Stimulated activated effector memory CD8-positive, alpha-beta T cell treated with anti-CD3 and anti-CD28 coated beads, Interleukin-12 subunit alpha, Interleukin-12 subunit beta, amount 100 ng/mL, for 72 hours (primary cell): ENCODE measurements around the gene NCKAP5.

Experiments used
- ATAC-seq: fragments of 150-1000 bp; cut with Tn5 transposase; 2 replicates; pipeline ENCODE4 v1.10.0; 2021
- DNase-seq, 2 donors: peaks; one replicate each; pipeline ENCODE4 v3.0.0; 2021 to 2022; ENCODE audit warnings: low spot score in 2 of 2
- H3K27ac Mint-ChIP-seq: one replicate; pipeline ENCODE4 v1.8.0; 2022; ENCODE audit warnings: mild to moderate bottlenecking, mixed read lengths
- H3K36me3 Mint-ChIP-seq: one replicate; pipeline ENCODE4 v1.8.0; 2022; ENCODE audit warnings: mild to moderate bottlenecking, mixed read lengths
- H3K4me1 Mint-ChIP-seq: one replicate; pipeline ENCODE4 v1.8.0; 2022; ENCODE audit warnings: mixed read lengths
- H3K4me3 Mint-ChIP-seq: one replicate; pipeline ENCODE4 v1.8.0; 2022; ENCODE audit warnings: mild to moderate bottlenecking, mixed read lengths
- H3K9me3 Mint-ChIP-seq: one replicate; pipeline ENCODE4 v1.8.0; 2022; ENCODE audit warnings: mixed read lengths

The NCKAP5 gene

GRCh38 chr2:133110201-133110600, 458.1 kb downstream of the NCKAP5 start:
- Mint-ChIP-seq H3K4me1 (no peaks in the 10 kb centered on the region), H3K36me3 (no peaks in the 10 kb centered on the region), H3K27ac (no peak overlapping the region), H3K9me3 (peaks cover 8% of the 10 kb centered on the region), H3K4me3 (no peak overlapping the region)
- DNase-seq (no peak), ATAC-seq (no peak)

- no peak for DNase-seq
Measured at GRCh38 chr2:133109772-133110171, 458.5 kb downstream of the NCKAP5 start.

DNA sequence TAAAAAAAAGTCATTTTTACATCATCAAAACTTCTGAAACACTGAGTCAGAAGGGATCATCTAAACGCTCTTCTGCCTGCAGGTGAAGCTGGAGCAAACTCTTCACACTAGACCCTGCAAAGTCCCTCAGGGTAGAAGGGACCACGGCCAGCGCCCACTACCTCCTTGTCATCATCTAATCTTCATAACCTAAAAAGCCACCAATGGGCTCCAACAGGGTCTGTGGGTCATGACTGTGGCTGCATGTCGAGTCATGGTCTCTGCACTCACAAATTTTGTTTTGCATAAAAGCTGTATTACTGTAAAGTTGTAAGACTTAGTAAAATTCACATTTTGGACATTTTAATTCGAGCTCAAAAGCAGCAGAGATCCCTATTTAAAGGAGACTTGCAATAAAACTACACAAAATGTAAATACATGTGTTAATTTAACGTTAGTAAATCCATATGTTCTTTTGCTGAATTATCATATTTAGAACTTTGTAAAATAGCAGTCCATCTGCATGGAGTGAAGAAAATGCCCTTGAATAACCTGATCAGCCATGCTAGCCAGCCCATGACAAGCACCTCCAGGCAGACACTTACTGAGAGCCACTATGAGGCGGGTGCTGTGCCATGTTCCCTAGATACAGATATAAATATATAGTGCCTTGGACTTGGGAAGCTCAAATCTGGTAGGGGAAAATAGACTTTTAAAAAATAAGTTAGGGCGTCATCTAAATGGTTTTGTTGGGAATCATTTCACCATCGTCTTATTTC, 461.0 kb downstream of the NCKAP5 start:
- Mint-ChIP-seq H3K9me3 (peaks cover 11% of the 10 kb centered on the region), H3K36me3 (no peaks in the 10 kb centered on the region), H3K4me1 (no peaks in the 10 kb centered on the region), H3K4me3 (no peak overlapping the region), H3K27ac (no peak overlapping the region)
- ATAC-seq (no peak), DNase-seq (no peak)

More at GRCh38 chr2:133109772-133110171, 458.5 kb downstream of the NCKAP5 start:
- no peak for ATAC-seq
- no peaks in the 10 kb centered on the region for H3K36me3 Mint-ChIP-seq
- no peak overlapping the region for H3K4me3 Mint-ChIP-seq
- no peak overlapping the region for H3K27ac Mint-ChIP-seq
- H3K9me3 Mint-ChIP-seq: peaks cover 11% of the 10 kb centered on the region
- H3K4me1 Mint-ChIP-seq: no peaks in the 10 kb centered on the region

DNA sequence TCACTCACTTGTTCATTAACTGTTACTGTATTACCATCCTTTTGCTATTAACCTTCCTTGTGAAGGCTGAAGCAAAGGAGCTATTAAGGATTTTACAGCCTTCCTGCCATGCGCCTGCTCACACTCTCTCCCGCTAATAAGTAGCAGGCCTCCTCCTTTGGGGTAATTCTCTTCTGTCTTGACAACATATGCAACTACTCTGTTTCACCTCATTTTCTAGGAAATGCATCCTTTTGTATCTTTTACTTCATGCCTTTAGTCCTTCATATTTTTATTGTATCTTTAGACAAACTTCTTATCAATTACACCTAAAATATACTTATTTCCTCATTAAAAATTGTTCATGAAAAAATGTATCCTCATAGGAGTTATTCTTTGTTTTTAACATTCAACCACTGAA, 463.4 kb downstream of the NCKAP5 start:
- Mint-ChIP-seq H3K4me3 (no peak overlapping the region), H3K36me3 (no peaks in the 10 kb centered on the region), H3K4me1 (no peaks in the 10 kb centered on the region), H3K27ac (no peak overlapping the region), H3K9me3 (peaks cover 11% of the 10 kb centered on the region)
- ATAC-seq (no peak), DNase-seq (no peak)

- Mint-ChIP-seq H3K9me3 (peaks cover 4% of the 10 kb centered on the region), H3K36me3 (no peaks in the 10 kb centered on the region), H3K4me3 (no peak overlapping the region), H3K4me1 (no peaks in the 10 kb centered on the region), H3K27ac (no peak overlapping the region)
- no peak for ATAC-seq
- DNase-seq: no peak
Measured at GRCh38 chr2:133098787-133099186, 469.5 kb downstream of the NCKAP5 start.

- H3K36me3 Mint-ChIP-seq: no peaks in the 10 kb centered on the region
- no peaks in the 10 kb centered on the region for H3K4me1 Mint-ChIP-seq
- DNase-seq (no peak), ATAC-seq (no peak)
- H3K4me3 Mint-ChIP-seq: no peak overlapping the region
- H3K27ac Mint-ChIP-seq: no peak overlapping the region
- H3K9me3 Mint-ChIP-seq: peaks cover 4% of the 10 kb centered on the region
Measured at GRCh38 chr2:133097666-133098065, 470.6 kb downstream of the NCKAP5 start.

DNA sequence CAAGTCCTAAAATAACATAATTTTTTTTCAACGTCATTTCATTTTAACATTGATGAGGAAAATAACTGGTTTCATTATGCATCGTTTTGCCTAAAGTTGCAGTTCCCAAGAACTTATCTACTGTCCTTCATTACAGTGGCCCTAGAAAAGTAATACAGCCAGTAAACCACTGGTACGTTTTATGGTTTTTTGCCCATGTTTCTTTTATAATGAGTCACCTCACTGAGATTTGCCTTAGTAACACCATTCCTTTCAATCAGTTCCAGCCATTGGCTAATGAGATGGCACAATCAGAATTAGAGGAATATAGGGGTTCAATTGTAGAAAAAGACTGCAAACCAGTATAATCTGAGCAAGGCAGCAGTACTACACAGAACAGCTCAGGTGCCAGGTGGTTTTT, 475.7 kb downstream of the NCKAP5 start:
- DNase-seq: no peak
- H3K36me3 Mint-ChIP-seq: no peaks in the 10 kb centered on the region
- H3K27ac Mint-ChIP-seq: no peak overlapping the region
- no peak for ATAC-seq
- no peak overlapping the region for H3K4me3 Mint-ChIP-seq
- H3K9me3 Mint-ChIP-seq: peaks cover 13% of the 10 kb centered on the region
- no peaks in the 10 kb centered on the region for H3K4me1 Mint-ChIP-seq

GRCh38 chr2:133090358-133090757, 477.9 kb downstream of the NCKAP5 start:
- no peaks in the 10 kb centered on the region for H3K36me3 Mint-ChIP-seq
- H3K27ac Mint-ChIP-seq: no peak overlapping the region
- no peak overlapping the region for H3K4me3 Mint-ChIP-seq
- peaks cover 17% of the 10 kb centered on the region for H3K9me3 Mint-ChIP-seq
- no peaks in the 10 kb centered on the region for H3K4me1 Mint-ChIP-seq
- ATAC-seq (no peak), DNase-seq (no peak)

DNA sequence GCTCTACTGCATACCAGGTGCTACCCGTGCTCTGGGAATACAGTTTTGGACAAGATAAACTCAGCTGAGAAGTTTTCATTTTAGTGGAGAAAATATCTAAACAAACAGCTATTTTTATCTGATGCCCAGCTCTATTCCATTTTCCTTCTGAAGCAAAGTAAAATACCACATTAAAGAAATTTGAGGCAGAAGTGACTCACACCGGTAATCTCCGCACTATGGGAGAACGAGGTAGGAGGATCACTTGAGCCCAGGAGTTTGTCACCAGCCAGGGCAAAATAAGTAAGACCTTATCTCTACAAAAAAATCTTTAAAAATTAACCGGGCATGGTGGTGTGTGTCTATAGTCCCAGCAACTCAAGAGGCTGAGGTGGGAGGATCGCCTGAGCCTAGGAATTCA, 482.1 kb downstream of the NCKAP5 start:
- H3K27ac Mint-ChIP-seq: no peak overlapping the region
- H3K36me3 Mint-ChIP-seq: no peaks in the 10 kb centered on the region
- H3K4me1 Mint-ChIP-seq: no peaks in the 10 kb centered on the region
- DNase-seq (no peak), ATAC-seq (no peak)
- no peak overlapping the region for H3K4me3 Mint-ChIP-seq
- peaks cover 17% of the 10 kb centered on the region for H3K9me3 Mint-ChIP-seq

GRCh38 chr2:133085646-133086045, 482.6 kb downstream of the NCKAP5 start:
- Mint-ChIP-seq H3K4me3 (no peak overlapping the region), H3K9me3 (peaks cover 15% of the 10 kb centered on the region), H3K27ac (no peak overlapping the region), H3K36me3 (no peaks in the 10 kb centered on the region), H3K4me1 (no peaks in the 10 kb centered on the region)
- ATAC-seq: no peak
- no peak for DNase-seq

GRCh38 chr2:133082034-133082433, 486.2 kb downstream of the NCKAP5 start:
- DNase-seq: no peak
- no peaks in the 10 kb centered on the region for H3K36me3 Mint-ChIP-seq
- H3K9me3 Mint-ChIP-seq: peaks cover 17% of the 10 kb centered on the region
- no peak for ATAC-seq
- no peaks in the 10 kb centered on the region for H3K4me1 Mint-ChIP-seq
- H3K27ac Mint-ChIP-seq: no peak overlapping the region
- no peak overlapping the region for H3K4me3 Mint-ChIP-seq

- ATAC-seq: no peak
- Mint-ChIP-seq H3K36me3 (no peaks in the 10 kb centered on the region), H3K27ac (no peak overlapping the region), H3K4me1 (no peaks in the 10 kb centered on the region), H3K4me3 (no peak overlapping the region), H3K9me3 (peaks cover 14% of the 10 kb centered on the region)
- DNase-seq: no peak
Measured at GRCh38 chr2:133080822-133081221, 487.4 kb downstream of the NCKAP5 start.

GRCh38 chr2:133078667-133079411, 489.4 kb downstream of the NCKAP5 start:
- peaks cover 25% of the 10 kb centered on the region for H3K9me3 Mint-ChIP-seq
- DNase-seq: no peak
- ATAC-seq: no peak
- H3K36me3 Mint-ChIP-seq: no peaks in the 10 kb centered on the region
- no peak overlapping the region for H3K27ac Mint-ChIP-seq
- H3K4me3 Mint-ChIP-seq: no peak overlapping the region
- no peaks in the 10 kb centered on the region for H3K4me1 Mint-ChIP-seq

DNA sequence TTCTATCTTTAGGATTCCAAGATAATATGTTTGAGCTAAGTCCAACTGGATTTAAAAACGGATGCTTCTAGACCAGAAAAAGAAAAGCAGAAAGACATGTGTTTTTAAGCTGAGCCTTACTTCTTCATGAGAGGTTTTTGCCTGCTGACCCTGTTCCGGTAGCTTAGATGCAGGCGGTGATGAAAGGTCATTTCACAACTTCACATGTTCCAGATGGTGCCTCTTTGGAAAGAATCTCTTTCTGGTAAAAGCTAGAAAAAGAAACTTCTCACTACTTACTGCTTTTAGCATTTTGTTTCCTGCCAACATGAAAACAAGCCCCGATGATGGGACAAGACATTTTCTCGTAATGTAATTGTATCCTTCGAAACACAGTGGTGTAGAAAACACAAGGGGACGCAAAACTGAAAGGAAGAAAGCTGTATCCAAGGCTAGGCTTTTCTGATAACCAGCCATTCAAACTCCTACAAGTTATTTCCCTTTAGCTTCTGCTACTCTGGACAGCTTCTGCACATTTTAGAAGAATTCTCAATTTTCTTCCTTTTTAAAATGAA, 490.9 kb downstream of the NCKAP5 start:
- H3K36me3 Mint-ChIP-seq: no peaks in the 10 kb centered on the region
- DNase-seq (no peak), ATAC-seq (no peak)
- no peak overlapping the region for H3K4me3 Mint-ChIP-seq
- no peaks in the 10 kb centered on the region for H3K4me1 Mint-ChIP-seq
- H3K9me3 Mint-ChIP-seq: peaks cover 24% of the 10 kb centered on the region
- no peak overlapping the region for H3K27ac Mint-ChIP-seq

- H3K4me1 Mint-ChIP-seq: no peaks in the 10 kb centered on the region
- H3K27ac Mint-ChIP-seq: no peak overlapping the region
- H3K9me3 Mint-ChIP-seq: peaks cover 18% of the 10 kb centered on the region
- no peak for DNase-seq
- no peak for ATAC-seq
- no peaks in the 10 kb centered on the region for H3K36me3 Mint-ChIP-seq
- no peak overlapping the region for H3K4me3 Mint-ChIP-seq
Measured at GRCh38 chr2:133072837-133073694, 495.2 kb downstream of the NCKAP5 start.
